Activated T-cell treated with anti-CD3 and anti-CD28 coated beads for 4 hours (primary cell): ENCODE measurements around the gene PGAM5.

Experiments used
- DNase-seq: peaks from one replicate; pipeline ENCODE4 v3.0.0-alpha.2; 2020

PGAM5 gene

DNA sequence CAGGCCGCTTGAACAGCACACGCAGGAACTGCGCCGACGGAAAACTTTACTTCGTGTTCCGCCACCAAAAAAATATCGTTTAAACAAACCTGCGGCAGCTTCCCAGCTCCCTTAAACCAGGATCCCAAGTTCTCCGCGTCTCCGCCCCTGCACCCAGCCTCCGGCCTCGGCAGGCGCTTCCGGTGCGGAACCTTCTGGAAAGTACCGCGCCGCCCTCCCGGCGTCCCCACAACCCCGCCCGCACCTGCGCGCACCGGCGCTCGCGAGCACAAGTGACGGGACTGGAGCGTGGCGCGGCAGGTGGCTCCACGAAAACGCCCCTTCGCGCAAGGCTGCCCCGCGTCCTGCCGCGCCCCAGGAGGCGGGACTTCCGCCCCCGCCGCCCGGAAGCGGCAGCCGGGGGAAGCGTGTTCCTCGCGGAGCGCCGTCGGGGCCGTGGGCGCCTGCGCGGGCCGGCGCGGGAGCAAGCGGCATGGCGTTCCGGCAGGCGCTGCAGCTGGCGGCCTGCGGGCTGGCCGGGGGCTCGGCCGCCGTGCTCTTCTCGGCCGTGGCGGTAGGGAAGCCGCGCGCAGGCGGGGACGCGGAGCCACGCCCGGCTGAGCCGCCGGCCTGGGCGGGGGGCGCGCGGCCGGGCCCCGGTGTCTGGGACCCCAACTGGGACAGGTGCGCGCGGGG is at the start of gene PGAM5:
Gene PGAM5 (plus strand): TSS at position 438 of the 675 bp plus-strand sequence. CDS start 35 bp downstream, at position 473.
- peak; percentile 81 for DNase-seq

DNA sequence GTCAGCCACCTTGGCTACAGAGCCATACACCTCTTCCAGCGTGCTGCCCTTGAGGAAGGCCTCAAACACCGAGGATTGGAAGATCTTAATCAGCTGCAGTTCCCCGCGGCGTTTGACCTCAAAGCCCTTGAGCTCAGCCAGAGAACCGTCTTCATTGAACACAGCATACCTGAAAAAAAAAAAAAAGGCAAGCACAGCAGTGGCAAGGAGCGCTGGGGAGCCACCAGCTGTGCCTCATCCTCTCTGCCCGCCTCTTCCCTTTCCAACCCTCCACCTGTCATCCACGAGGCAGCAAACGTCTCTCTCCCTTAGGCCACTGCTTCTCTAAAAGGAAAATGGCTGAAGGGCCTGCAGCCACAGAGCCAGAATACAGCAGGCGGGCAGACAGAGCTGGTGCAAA is 49.6 kb upstream of the PGAM5 start:
- no peak for DNase-seq

DNA sequence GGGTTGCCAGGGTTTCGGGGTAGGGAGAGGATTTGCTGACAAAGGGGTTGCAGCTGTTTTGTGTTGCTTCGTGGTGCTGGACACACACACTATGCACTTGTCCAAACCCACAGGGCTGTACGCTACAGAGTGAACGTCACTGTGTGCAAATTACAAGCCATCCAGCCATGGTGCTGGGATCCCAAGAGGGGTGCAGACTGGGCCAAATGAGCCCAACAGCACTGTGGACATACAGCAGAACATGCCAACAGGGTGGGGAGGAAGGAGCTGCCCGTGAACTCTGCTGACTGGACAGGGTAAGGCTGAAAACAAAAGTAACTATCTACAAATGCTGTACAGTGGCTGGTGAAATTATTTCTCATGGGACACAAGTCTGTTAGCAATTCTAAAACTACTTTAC is 48.7 kb upstream of the PGAM5 start:
- DNase-seq: no peak

DNA sequence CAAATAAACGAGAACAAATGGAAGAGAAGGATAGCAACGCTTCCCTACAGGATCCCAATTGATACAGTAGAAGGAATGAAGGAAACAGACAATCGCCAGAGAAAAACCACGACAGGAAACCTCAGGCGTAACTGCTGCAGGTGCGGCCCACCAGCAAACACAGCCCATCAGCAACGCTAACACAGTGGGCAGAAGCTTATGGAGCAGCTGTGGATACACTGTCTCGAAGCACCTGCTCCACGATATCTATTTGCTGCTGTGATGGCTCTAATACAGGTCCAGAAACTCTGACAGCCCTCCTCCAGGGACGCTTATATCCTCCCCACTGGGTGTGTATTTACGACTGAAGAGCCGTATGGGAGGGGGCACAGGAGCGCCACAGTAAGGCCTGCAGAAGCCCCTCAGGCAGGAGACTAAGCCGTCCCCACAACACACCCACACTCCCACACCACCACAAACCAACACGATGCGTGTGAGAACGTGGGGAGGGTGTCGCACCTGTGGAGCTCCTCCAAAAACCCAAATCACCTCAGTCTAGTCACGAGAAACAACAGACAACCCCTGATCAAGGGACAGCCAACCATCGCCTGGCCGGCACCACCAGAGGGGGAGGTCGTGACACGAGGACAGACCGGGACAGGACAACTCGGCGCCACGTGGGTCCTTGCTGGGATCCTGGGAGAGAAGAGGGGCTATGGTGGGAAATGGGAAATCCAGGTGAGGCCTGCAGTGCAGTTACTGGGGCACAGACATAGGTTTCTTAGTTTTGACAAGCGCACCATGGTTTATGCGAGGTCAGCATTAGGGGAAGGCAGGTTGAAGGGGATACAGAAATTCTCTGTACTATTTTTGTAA is 47.5 kb upstream of the PGAM5 start:
- no peak for DNase-seq

DNA sequence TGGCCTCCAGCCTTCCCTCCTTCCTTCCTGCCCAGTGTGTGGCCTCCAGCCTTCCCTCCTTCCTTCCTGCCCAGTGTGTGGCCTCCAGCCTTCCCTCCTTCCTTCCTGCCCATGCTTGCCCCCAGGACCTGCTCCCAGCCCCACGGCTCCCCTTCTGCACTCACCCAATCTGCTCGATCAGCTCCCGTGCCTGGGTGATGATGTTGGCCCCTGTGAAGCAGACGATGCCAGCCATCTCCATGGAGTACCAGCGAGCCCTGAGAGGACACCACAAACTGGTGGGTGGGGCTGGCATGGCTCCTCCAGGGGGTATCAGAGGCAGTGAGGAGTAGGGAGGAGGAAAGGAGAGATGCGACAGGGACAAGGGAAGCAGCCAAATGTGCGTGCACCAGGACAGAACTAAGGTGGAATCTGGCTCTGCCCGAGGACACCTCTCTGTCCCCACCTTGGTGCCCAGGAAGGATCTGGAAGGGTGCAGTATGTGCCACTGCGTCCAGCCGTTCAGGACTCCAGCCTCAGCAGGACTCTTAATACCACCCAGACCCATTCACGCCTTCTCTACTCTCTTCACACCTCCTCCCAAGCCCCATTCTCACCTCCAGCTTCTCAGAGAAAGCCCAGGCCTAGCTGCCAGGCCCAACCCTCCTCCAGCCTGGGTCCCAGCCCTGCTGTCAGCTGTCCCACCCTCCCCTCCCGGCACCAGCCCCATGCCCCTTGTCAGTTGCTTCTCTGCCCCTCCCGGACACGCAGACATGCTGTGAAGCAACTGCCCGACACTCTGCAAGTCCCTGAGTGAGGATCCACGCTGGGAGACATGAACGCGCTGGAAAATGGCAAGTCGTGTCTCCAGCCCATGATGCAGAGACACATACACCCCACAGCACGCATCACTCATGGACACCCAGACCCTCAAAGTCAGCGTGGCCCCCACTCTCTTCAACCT is 46.2 kb upstream of the PGAM5 start:
- no peak for DNase-seq

DNA sequence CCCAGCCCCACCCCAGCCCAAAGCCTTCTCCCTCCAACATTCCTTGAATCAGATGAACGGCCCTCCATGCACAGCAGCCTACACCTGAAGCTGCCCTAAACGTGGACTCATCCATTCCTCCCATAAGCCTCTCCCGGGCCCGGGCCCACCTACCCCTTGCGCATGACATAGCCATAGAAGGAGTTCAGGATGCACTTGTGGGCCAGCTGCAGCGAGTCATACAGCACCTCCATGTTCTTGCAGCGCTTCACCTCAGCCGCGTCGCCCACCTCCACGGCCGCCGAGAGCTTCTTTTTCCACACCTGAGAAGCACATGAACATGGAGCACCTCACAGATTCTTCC is 45.5 kb upstream of the PGAM5 start:
- DNase-seq: no peak

DNA sequence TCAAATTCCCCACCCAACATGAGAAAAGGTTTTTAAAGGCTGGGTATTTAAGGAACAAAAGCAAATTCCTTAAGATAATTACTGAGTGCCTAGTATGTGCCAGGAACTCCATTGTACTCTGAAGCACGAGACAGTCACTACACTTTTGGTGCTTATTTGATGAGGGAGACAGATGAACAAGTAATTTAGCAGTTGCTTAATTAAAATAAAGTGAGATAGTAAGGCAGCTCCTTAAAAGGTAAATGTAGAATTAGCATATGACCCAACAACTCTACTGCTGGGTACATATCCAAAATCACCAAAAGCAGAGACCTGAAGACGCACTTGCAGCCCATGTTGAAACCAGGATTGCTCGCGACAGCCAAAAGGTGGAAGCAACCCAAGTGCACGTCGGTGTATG is 44.8 kb upstream of the PGAM5 start:
- DNase-seq: no peak

DNA sequence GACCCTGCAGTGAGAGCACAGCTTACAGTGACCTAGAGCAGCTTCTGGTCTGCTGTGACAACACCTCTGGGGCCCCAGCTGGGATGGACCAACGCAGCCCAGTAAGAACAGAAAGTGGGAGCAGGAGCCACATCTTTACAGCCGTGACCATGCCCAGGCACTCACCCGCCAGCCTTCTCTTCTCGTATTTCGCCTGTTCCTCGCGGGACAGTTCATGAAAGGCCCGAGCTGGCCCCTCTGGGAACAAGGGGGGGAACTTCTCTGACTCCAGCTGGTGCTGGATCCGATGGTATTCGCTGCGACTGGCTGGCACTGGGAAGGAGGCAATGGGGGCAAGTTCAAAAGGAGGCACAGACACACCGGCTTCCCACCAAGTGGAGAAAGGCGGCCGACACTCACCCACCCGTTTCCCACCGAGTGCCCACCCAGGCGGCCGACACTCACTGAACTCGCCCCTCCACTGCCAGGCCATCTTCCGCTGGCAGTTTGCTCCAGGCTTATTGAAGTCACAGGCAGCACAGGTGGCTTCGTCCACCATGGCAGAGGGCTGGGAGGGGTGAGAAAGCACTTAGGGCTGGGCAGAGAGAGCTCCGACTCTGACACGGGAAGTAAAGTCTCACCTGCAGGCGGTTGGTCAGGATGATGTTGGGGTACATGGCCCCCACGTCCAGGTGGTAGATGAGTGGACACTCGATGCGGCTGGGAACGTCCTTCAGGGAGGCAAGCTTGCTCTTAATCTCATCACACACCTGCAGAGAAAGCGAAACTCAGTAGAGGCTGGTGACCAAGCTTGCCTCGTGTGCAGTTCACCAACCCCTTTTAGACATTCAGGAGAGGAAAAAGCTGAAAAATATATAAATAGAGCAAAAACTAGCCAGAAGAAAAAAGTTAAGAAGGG is 42.2 kb upstream of the PGAM5 start:
- DNase-seq: no peak

DNA sequence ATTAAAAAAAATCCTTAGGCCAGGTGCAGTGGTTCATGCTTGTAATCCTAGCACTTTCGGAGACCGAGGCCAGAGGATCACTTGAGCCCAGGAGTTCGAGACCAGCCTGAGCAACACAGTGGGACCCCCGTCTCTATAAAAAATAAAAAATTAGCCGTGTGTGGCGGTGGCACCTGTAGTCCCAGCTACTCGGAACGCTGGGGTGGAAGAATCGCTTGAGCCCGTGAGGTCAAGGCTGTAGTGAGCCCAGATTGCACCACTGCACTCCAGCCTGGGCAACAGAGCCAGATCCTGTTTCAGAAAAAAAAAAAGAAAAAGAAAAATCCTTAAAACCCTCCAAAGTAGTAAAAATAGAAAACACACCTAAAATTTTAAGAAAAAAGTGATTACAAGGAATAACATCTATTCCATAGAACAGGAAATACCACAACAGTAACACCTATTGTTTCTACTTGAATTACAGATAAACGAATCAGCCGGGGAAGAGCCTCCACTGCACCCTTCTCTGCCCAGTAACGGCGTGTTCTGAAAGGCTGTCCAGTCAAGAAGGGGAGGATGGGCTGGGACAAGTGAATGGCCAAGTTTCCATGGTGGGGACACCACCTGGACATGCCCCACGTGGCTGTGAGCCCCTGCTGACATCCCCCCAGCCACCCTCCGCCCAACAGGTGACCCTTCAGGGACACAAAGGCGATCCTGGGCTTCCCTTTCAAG is 41.3 kb upstream of the PGAM5 start:
- DNase-seq: no peak

DNA sequence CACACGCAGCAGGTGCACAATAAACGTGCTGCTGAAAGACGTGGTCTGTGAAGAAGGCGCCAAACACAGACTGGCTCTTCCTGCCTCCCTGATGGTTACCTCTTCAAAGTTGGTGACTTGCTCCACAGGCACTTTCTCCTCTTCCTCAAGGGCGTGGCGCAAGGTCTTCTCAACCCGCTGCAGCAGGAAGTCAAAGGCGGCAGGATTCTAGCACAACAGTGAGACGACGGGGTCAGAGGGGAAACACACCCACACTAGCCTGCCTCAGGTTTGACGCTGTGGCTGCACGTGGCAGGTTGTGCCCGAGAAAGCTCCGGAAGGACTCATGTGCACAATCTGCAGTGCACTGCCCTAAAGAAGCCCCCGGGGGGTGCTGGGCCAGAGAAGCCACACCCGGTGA is 38.5 kb upstream of the PGAM5 start:
- DNase-seq: no peak

DNA sequence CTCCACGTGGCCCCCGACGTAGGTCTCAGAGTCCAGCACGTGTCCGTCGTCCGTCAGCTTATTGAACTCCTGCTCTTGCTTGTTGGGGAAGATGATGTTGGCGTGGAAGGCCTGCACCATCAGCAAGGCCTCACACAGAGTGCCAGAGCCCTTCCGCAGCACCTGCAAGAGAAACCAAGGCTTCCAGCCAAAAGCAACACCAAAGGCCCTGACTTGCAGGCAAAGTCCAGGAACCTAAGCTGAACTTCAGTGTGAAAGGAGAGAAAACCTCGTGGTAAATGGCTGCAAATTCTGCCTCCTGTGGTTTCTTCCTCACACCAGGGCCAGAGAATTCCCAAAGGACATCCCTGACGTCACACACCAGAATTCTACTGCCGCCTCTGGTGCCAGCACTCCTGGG is 38.0 kb upstream of the PGAM5 start:
- no peak for DNase-seq

DNA sequence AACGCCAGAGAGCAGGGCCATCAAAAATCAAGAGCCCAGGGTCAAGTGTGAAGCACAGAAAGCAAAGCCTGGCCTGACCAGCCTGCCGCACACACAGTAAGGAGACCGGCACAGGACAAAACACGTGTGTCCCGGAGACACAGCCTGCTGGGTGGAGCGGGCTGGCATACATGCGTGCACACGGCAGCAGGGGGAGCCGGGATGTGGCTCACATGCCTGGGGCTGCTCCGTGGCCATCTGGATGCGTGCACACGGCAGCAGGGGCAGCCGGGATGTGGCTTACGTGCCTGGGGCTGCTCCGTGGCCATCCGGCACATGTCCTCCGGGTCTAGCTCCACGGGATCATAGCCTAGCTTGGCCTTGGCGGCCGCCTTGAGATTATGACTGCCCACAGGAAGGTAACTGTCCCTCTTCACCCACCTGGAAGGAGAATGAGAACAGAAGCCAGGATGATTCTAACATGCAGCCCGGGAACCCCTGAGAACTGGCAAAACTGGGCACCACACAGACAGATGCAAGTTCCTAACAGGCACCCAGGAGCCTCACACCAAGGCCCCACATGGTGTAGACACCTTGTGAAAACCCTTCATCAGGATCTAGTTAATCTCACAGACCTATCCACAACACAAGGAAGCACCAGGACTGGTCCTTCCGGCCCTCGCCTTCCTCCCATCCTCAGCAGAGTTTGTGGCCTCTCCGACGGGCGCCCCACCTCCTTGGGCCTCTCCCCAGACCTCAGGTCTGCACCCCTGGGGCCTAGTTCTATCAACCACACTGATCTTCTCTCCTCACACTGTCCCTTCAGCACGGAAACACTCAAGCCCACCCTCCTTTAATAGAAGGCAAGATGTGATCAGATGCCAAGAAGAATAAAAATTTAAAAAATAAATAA is 37.1 kb upstream of the PGAM5 start:
- DNase-seq: no peak

DNA sequence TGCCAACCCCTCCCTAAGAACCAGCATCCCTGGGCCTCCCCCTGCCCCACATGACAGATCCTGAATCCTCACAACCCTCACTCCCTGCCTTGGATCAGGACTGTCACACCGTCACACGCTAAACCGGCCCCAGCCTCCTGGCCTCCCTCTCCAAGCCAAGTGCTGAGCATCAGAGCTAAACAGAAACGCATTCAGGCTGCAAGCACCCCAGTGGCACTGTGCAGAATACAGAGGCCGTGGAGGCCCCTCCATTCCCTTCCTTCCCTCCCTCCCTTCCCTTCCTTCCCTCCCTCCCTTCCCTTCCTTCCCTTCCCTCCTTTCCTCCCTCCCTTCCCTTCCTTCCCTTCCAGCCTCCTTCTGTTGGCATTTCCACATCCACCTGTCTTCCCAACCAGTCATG is 36.1 kb upstream of the PGAM5 start:
- no peak for DNase-seq

DNA sequence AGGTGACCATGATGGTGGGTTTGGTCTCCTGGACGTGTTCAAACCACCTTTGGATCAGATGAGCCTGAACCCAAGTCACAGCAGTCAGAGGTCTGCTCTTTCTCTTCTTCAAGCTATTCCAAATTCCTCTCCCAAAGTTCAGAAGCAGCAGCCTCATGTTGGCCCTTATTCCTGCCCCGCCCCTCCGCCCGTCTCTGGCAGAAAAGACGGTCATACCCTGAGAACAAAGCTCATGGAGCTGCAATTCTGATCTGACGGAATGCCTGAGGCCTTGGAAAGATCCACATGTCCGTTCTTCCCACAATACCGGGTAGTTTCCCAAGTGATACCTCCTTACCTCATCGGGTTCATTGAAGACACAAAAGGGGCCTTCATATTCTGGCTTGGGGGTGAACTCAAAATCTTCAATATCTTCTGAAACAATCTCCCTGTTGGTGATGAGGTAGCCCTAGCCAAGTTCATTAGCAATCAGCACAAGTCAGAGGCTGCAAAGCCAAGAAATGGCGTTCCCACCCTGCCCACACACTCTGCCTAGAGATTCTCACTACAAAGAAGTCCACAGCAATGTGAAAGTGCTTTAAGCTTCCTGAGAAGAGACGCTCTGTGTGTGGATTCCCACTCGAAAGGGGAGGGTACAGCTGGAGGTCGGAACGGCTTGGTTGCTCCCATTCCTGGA is 34.7 kb upstream of the PGAM5 start:
- no peak for DNase-seq

DNA sequence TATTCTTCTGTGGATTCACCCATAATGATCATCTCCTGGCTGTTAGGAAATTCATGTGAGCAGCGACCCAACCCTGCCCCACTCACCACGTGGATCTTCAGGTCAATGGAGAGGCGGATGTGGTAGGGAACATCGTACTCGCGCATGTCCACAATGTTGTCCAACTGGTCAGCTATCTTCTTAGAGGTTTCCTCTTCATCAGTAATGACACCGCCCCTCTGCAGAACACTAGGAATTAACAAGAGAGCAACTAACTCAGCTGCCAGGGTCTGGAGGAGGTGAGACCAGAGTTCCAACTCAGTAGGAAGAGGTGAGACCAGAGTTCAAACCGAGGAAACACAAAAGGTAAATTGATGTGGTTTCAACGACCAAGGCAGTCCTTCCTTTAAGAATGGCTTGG is 33.1 kb upstream of the PGAM5 start:
- DNase-seq: no peak

DNA sequence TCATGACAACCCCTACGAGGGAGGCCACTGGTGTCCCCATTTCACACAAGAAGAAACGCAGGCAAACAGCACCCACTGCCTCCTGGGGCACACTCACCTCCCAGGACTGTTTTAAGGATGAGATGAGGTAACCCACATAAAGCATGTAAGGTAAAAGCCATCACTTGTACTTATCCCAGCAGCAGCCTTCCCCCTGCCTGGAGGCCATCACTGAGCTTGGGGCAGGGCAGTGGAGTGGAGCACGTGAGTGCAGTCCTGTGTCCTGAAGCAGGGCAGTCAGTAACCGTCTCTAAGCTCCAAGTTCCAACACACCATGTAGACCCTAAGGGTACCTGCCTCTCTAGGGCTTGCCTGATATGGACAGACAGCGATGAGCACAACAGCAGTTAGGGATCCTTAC is 25.2 kb upstream of the PGAM5 start:
- DNase-seq: no peak

DNA sequence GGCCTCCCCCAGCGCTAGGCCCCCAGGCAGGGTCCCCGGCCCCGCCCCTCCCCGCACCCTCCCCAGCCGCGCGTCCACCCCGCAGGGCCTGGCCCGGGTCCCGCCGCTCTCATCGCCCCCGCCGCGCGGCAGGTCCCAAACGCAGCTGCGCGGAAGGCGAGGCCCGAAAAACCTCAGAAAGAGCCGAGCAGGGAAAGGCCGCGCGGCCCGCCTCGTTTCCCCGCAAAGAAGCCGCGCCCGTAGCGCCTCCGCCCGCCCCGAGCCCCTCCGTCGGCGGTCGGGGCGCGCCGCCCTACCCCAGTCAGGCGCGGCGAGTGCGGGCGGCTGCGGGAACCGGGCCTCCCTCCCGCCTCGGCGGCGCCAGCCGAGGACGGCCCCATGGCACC is 23.8 kb upstream of the PGAM5 start:
- DNase-seq: peak; percentile 7

DNA sequence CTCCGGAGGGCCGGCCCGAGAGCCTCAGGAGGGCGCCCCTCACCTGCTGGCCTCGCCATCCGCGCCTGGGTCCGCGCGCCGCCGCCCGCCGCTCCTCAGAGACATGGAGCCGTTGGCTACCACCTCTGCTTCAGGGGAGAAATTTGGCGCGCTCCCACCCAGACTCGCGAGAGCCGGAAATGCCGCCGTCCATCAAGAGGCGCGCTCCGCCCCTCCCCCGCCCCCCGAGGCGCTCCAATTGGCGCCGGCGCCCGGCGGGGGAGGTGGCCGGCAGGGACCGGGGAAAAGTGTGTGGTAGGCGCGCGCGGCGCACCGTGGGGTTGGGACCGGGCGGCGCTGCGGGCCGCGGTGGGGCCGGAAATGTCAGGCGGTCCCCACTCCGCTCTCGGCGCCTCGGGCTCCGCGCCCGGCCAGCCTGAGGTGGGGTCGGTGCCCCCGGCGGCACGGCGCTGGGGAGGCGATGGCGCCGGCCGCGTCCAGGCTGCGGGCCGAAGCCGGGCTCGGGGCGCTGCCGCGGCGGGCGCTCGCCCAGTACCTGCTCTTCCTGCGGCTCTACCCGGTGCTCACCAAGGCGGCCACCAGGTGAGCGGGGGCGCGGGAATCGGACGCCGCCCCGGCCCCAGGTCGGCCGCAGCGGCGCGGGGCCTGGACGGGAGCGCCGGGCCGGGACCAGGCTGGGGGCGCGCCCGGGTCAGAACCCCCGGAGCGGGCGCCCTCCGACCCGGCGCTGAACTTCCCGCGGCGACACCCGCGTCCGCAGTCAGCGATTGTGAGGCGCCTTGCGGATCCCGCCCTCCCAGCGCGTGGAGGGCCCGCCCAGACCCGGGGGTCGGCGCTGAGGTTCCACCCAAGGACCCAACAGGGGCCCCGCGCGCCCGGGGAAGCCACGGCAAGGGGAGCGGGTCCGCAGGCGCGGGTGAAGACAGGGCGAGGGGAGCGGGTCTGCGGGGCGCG is 23.2 kb upstream of the PGAM5 start, which contains the start of the genes POLE and PXMP2:
Gene POLE (minus strand): TSS at position 132 of the 954 bp plus-strand sequence. CDS start 27 bp downstream, at position 105.
Gene PXMP2 (plus strand): TSS at position 377 of the 954 bp plus-strand sequence. CDS start 84 bp downstream, at position 461.
- DNase-seq: peak; percentile 90

DNA sequence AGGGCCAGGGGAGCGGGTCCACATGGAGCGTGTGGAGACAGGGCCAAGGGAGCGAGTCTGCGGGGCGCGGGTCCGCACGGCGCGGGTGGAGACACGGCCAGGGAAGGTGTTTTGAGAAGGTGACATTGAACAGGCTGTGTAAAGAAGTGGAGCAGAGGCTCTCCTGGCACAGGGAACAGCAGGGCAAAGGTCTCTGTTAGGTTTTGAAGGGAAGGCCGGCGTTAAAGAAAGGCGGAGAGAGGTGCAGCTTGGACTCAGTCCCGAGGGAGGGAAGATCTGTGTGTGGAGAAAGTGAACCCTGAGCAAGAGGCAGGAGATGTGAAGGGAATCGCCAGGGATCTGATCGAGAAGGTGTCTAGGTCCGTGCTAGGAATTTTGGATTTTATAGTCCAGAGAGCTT is 21.4 kb upstream of the PGAM5 start:
- no peak for DNase-seq
